Kidney epithelial cell (primary cell): ENCODE results near the gene SELPLG. TPM values are rescaled to one million over a fixed set of nuclear protein-coding genes. Genes with fewer than 3 reads are reported as not detected.

Source experiments
- DNase-seq: peaks from one replicate; pipeline ENCODE4 v3.0.0-alpha.2; 2010; ENCODE audit warnings: low read depth
- H3K27me3 ChIP-seq: 2 replicates; pipeline ENCODE4 v1.6.0; 2011; ENCODE audit warnings: low read length; ENCODE audit not compliant: control insufficient read depth, insufficient read depth
- H3K36me3 ChIP-seq: 2 replicates; pipeline ENCODE4 v1.5.1; 2011; ENCODE audit warnings: low read length; ENCODE audit not compliant: control insufficient read depth, insufficient read depth
- H3K4me3 ChIP-seq: 2 replicates; pipeline ENCODE4 v1.5.1; 2011; ENCODE audit warnings: low read depth, mild to moderate bottlenecking, control low read depth, low read length
- total RNA-seq: library from RNA; depleted of rRNA; stranded (reverse); fragments of >200 nt; gene quantifications from 2 replicates; pipeline ENCODE4 v1.2.3, GENCODE V29; 2015
- TF ChIP-seq, protein P1 (sequence below): IDR thresholded peaks from 2 replicates; pipeline ENCODE4 v1.5.1; 2011; ENCODE audit warnings: mild to moderate bottlenecking, moderate library complexity, low read length, control low read depth, inconsistent platforms; ENCODE audit not compliant: insufficient read depth, poor library complexity, severe bottlenecking

Gene SELPLG
- total RNA-seq, 1 donor from 2014 or later = 0.42 TPM

DNA sequence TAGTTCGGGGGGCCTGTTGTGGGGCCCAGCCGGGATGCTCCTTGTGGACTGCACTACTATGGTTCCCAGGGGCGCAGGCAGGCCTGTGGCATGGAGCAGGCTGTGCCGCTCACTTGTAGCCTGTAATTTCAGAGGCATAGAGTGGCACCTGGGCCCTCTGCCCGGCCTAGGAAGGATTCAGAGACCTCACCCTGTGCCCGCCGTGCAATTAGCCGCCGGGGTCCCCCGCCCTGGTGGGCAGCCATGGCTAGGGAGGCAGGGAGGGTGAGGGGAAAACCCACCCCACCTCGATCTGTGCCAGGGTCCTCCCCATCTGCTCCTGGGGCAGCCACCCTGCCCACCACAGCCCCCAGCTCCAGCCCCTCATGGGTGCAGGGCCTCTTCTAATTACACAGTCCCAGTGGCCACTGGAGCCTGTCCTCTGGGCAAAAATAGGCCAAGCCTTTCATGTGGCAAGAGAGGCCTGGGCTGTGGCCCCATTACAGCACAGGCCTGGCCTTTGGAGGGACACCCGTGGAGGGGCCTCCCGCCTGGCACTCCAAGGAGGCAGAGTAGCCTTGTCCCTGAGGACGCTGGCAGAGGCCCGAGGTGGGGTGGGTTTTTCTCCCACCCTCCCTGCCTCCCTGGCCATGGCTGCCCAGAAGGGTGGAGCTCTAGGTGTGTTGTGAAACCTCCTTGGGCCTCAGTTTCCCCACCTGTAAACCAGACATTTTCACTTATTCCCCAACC, 30.6 kb downstream of the SELPLG start:
- Histone ChIP-seq H3K27me3 (peaks cover 1% of the 10 kb centered on the region), H3K4me3 (no peak overlapping the region), H3K36me3 (no peaks in the 10 kb centered on the region)
- no peak for DNase-seq
- TF ChIP-seq, protein P1, sequence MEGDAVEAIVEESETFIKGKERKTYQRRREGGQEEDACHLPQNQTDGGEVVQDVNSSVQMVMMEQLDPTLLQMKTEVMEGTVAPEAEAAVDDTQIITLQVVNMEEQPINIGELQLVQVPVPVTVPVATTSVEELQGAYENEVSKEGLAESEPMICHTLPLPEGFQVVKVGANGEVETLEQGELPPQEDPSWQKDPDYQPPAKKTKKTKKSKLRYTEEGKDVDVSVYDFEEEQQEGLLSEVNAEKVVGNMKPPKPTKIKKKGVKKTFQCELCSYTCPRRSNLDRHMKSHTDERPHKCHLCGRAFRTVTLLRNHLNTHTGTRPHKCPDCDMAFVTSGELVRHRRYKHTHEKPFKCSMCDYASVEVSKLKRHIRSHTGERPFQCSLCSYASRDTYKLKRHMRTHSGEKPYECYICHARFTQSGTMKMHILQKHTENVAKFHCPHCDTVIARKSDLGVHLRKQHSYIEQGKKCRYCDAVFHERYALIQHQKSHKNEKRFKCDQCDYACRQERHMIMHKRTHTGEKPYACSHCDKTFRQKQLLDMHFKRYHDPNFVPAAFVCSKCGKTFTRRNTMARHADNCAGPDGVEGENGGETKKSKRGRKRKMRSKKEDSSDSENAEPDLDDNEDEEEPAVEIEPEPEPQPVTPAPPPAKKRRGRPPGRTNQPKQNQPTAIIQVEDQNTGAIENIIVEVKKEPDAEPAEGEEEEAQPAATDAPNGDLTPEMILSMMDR = no peak

DNA sequence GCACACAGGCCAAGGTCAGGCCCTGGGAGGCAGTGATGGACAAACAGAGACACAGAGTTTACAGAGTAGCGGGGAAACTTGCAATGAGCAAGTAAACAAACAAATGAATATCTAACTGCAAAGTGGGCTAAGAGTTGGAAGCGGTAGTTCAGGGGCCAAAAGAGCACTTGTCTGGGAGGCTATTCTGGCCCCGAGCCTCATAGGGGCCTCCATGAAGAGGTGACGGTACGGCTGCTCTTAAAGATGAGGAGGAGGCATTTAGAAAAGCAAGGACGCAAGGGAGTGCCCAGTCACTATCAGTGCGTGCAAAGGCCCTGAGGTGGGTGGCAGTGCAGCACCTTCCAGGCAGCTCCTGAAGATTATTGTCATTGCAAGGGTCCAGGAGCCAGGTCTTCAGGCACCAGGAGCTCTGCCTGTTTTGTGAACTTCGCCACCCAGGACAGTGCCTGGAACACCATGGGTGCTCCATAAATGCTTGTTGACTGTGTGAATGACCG, 31.4 kb downstream of the SELPLG start:
- Histone ChIP-seq H3K27me3 (peaks cover 2% of the 10 kb centered on the region), H3K4me3 (no peak overlapping the region), H3K36me3 (no peaks in the 10 kb centered on the region)
- TF ChIP-seq, protein P1 = no peak
- DNase-seq = no peak

GRCh38 chr12:108600702-108601007, 33.0 kb downstream of the SELPLG start:
- no peaks in the 10 kb centered on the region for H3K36me3 ChIP-seq
- no peak for DNase-seq
- TF ChIP-seq, protein P1 = no peak
- H3K4me3 ChIP-seq = no peak overlapping the region
- H3K27me3 ChIP-seq = peaks cover 5% of the 10 kb centered on the region

DNA sequence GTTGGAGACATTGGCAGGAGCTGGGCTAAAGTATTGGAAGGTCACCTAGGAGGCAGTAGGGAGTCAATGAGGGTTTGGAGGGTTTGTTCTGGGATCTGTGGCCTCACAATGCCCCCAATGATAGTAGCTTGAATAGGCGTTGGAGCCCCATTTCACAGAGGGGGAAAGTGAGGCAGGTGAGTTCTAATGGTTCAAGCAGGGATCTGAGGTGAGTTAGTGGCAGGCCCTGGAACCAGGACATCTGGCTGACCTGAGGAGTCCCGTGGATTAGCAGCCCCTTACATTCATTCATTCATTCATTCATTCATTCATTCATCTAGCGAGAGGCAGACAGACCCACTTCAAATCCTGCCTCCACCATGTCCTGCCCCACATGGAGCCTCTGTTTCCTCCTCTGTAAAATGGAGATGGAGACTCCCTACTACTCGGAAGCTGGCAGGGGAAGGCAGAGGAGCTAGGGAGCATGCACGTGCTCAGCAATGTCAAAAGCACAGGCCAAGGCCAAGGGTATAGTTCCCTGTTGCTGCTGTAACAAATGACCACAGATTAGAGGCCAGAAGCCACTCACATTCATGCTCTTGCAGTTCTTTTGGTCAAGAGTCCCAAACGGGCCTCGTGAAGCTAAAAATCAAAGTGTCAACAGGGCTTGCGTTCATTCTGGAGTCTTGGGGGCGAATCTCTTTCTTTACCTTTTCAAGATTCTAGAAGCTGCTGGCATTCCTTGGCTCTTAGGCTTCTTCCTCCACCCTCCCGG, 33.6 kb downstream of the SELPLG start:
- Histone ChIP-seq H3K27me3 (peaks cover 5% of the 10 kb centered on the region), H3K4me3 (no peak overlapping the region), H3K36me3 (no peaks in the 10 kb centered on the region)
- no peak for DNase-seq
- TF ChIP-seq, protein P1 = no peak

DNA sequence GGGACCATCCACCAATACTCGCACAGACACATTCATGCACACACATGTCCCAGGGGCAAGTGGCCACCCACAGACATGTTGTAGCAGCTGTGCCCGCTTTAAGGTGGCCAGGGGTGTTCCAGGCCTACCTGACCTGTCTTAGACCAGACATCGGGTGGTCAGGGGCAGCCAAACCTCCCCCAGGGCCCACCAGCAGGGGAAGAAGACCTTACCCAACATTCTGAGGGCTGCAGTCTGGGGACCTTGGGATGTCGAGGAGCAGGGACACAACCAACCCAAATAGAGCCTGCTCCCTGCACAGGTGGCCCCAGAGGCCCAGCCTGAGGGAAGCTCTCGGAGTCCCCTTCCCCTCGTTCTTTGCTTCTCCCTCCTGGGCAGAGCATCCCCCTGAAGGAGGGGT, 34.2 kb downstream of the SELPLG start:
- H3K4me3 ChIP-seq = no peak overlapping the region
- DNase-seq = no peak
- no peaks in the 10 kb centered on the region for H3K36me3 ChIP-seq
- peaks cover 5% of the 10 kb centered on the region for H3K27me3 ChIP-seq
- TF ChIP-seq, protein P1 = no peak
